Mammary epithelial cell (primary cell): ENCODE results near the gene USP20.

Experiments
- EZH2 ChIP-seq: IDR thresholded peaks from 2 replicates; pipeline ENCODE4 v1.6.1; 2012; ENCODE audit warnings: low read length, inconsistent platforms, borderline replicate concordance
- TF ChIP-seq, protein P1 (sequence below), 2 donors: IDR thresholded peaks in 1 of 2; conservative IDR thresholded peaks in 1 of 2; 2 replicates each; pipeline ENCODE4 v1.5.1; 2011 to 2012; ENCODE audit warnings: inconsistent platforms in 2 of 2, low read length in 2 of 2, mild to moderate bottlenecking in 2 of 2, control low read depth in 1 of 2, low read depth in 1 of 2; ENCODE audit not compliant: insufficient read depth in 1 of 2; ENCODE audit errors: extremely low read depth in 1 of 2

DNA sequence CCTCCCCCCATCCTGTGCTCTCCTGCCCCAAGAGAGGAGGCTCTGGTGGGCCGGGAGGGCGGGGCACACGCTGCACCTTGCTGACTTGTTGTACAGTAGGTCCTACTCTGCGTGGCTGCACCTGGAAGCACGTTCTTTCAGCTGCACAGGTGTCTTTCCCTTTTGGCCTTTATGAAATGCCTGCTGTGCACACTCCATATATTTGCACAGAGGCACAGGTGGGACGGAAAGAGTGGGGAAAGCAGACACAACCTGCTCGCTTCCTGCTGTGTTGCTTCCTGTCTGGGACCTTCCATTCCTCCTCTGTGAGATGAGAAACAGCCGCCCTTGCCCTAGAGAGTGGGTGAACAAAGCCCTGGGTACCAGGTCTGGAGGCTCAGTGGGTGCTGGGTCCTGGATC lies 4.8 kb downstream of the USP20 start:
- TF ChIP-seq, protein P1, sequence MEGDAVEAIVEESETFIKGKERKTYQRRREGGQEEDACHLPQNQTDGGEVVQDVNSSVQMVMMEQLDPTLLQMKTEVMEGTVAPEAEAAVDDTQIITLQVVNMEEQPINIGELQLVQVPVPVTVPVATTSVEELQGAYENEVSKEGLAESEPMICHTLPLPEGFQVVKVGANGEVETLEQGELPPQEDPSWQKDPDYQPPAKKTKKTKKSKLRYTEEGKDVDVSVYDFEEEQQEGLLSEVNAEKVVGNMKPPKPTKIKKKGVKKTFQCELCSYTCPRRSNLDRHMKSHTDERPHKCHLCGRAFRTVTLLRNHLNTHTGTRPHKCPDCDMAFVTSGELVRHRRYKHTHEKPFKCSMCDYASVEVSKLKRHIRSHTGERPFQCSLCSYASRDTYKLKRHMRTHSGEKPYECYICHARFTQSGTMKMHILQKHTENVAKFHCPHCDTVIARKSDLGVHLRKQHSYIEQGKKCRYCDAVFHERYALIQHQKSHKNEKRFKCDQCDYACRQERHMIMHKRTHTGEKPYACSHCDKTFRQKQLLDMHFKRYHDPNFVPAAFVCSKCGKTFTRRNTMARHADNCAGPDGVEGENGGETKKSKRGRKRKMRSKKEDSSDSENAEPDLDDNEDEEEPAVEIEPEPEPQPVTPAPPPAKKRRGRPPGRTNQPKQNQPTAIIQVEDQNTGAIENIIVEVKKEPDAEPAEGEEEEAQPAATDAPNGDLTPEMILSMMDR (conservative IDR thresholded peaks at IDR 0.05 in 1 of 2, IDR thresholded peaks at IDR 0.05 in 1 of 2; ENCODE audit: extremely low read depth in 1 of 2, insufficient read depth in 1 of 2, low read depth in 1 of 2, low read length in 2 of 2): no peak
- TF ChIP-seq EZH2: no peak
